Measurements from ENCODE around the gene MST1.

DNA sequence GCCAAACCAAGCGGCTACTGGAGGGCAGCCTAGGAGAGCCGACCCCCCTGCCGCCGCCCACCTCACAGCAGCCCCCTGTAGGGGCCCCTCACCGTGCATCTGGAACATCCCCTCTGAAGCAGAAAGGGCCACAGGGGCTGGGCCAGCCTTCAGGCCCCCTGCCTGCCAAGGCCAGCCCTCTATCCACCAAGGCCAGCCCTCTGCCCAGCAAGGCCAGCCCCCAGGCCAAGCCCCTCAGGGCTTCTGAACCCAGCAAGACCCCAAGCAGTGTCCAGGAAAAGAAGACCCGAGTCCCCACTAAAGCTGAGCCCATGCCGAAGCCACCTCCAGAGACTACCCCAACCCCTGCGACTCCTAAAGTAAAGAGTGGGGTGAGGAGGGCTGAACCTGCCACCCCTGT lies 38.6 kb downstream of the MST1 start:
- TF ChIP-seq, protein P1, sequence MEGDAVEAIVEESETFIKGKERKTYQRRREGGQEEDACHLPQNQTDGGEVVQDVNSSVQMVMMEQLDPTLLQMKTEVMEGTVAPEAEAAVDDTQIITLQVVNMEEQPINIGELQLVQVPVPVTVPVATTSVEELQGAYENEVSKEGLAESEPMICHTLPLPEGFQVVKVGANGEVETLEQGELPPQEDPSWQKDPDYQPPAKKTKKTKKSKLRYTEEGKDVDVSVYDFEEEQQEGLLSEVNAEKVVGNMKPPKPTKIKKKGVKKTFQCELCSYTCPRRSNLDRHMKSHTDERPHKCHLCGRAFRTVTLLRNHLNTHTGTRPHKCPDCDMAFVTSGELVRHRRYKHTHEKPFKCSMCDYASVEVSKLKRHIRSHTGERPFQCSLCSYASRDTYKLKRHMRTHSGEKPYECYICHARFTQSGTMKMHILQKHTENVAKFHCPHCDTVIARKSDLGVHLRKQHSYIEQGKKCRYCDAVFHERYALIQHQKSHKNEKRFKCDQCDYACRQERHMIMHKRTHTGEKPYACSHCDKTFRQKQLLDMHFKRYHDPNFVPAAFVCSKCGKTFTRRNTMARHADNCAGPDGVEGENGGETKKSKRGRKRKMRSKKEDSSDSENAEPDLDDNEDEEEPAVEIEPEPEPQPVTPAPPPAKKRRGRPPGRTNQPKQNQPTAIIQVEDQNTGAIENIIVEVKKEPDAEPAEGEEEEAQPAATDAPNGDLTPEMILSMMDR (IDR thresholded peaks at IDR 0.05): no peak
- TF ChIP-seq POLR2A (IDR thresholded peaks at IDR 0.05): no peak

All from breast epithelium (tissue), 3 donors.